ENCODE data around the gene KIZ. TPM values are rescaled to one million over a fixed set of nuclear protein-coding genes. Genes with fewer than 3 reads are reported as not detected.
A peak's percentile ranks its signal among the peaks of the same experiment; 100 is the strongest.

KIZ gene
- total and polyA plus RNA-seq, 2 of the 4 experiments (the other 2 are of a cell fraction), result 9.9 to 14.0 TPM

DNA sequence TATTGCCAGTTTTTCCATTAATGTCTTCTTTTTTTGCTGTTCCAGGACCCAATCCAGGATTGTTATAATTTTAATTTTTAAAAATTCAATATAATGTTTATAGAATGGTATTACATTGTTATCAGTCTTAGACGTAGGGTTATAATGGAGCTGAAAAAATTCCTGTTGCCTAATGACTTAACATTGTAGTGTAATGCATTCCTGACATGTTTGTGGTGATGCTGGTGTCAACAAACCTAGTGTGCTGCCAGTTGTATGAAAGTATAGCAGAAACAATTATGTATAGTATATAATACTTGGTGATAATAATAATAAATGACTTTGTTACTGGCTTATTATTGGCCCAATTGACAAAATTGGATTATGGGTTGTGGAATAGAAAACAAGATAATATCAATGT, 30.4 kb downstream of the KIZ start:
- Histone ChIP-seq H3K18ac (ENCODE audit: low read depth, low read length) (no peak overlapping the region), H3K4me3 (ENCODE audit: insufficient read depth, low read depth, low read length) (no peak overlapping the region), H2AFZ (replicated peaks; ENCODE audit: low read length, poor library complexity) (no peak overlapping the region), H3K79me1 (ENCODE audit: low read depth in 1 of 2, low read length in 2 of 2) (no peaks in the 10 kb centered on the region), H4K91ac (ENCODE audit: insufficient read depth, low read depth, low read length) (no peak overlapping the region), H2AK5ac (ENCODE audit: low read depth, low read length) (no peak overlapping the region), H4K8ac (ENCODE audit: low read depth in 2 of 2, low read length in 2 of 2) (peak overlapping the region in 1 of 2 experiments; percentile 9; a peak in 1 of 4 replicates), H3K4me2 (ENCODE audit: low read depth, low read length) (no peak overlapping the region), H4K20me1 (ENCODE audit: insufficient read depth, low read length) (no peaks in the 10 kb centered on the region), H3K4me1 (ENCODE audit: control insufficient read depth, insufficient read depth, low read length) (peaks cover 6% of the 10 kb centered on the region), H3K27me3 (ENCODE audit: control insufficient read depth, insufficient read depth, low read length) (no peaks in the 10 kb centered on the region), H3K4ac (ENCODE audit: low read depth, low read length) (no peak overlapping the region), H3K56ac (ENCODE audit: extremely low read depth, insufficient read depth, low read length) (no peak overlapping the region), H3K36me3 (ENCODE audit: control insufficient read depth, insufficient read depth, low read length) (no peaks in the 10 kb centered on the region), H3K9me1 (ENCODE audit: insufficient read depth, low read length) (peaks cover 9% of the 10 kb centered on the region), H2BK20ac (ENCODE audit: low read depth, low read length) (no peak overlapping the region), H4K5ac (ENCODE audit: low read depth, low read length) (no peak overlapping the region), H3K14ac (replicated peaks; ENCODE audit: low read depth, low read length) (no peak overlapping the region), H2BK120ac (ENCODE audit: low read depth, low read length) (no peak overlapping the region), H3K27ac (ENCODE audit: insufficient read depth, low read length) (no peak overlapping the region), H2BK5ac (ENCODE audit: low read depth, low read length, poor library complexity, severe bottlenecking) (no peak overlapping the region), H3K23ac (ENCODE audit: low read depth, low read length) (no peak overlapping the region), H3K9ac (ENCODE audit: low read depth, low read length) (no peak overlapping the region), H2BK15ac (ENCODE audit: low read depth, low read length) (no peak overlapping the region), H2AK9ac (replicated peaks; ENCODE audit: low read depth, low read length, poor library complexity) (no peak overlapping the region), H3K9me3 (ENCODE audit: control insufficient read depth, insufficient read depth, low read length) (no peaks in the 10 kb centered on the region)
- POLR2A ChIA-PET (ENCODE audit: unreplicated experiment), result no interaction called here
- dilution Hi-C loops (cut with HindIII; ENCODE audit: low sequenced_read_pairs, unreplicated experiment) (no loop called here), intact Hi-C loops (cut with micrococcal nuclease) (loop anchor here (1.0 kb wide), 1 partner anchor 27 kb away; no protein-coding TSS in a partner anchor), in situ Hi-C loops (cut with MboI; ENCODE audit: low sequenced_read_pairs) (no loop called here)
- TF ChIP-seq CEBPB (IDR thresholded peaks at IDR 0.05; ENCODE audit: low read depth, low read length) (peak; percentile 80), RFX5 (IDR thresholded peaks at IDR 0.05; ENCODE audit: low read depth, low read length) (no peak)
- CTCF ChIA-PET, result interaction anchor here (0.6 kb wide), 1 partner anchor 58 kb away, joined by 3 read pairs; no protein-coding TSS in a partner anchor
- ATAC-seq (ENCODE audit: low read depth), result peak; percentile 92
- DNase-seq, result peak; percentile 77
- BruUV-seq (replicated peaks), result no TSS peak
- no CpG with 5 or more reads among the region's 1 CpG for WGBS, 2 experiments (ENCODE audit: extremely low coverage in 2 of 2, insufficient read length in 1 of 2)

Data from IMR-90 (cell line).